ENCODE data around the gene WNT4.

The WNT4 gene

DNA sequence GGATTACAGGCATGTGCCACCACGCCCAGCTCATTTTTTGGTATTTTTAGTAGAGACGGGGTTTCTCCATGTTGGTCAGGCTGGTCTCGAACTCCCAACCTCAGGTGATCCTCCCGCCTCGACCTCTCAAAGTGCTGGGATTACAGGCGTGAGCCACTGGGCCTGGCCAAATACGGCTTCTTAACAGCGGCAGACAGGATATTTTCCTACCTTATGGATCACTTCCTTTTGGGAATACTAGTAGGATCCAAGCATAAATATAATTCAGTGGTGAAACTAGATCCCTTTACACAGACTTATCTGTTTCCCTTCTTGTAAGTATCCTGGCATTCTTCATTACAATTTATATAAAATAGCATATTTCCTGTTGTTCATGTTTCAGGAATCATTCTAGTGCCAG lies 40.9 kb downstream of the WNT4 start:
- TF ChIP-seq EZH2 (IDR thresholded peaks at IDR 0.05; ENCODE audit: borderline replicate concordance, low read depth, low read length, severe bottlenecking), result no peak
- TF ChIP-seq, protein P1, sequence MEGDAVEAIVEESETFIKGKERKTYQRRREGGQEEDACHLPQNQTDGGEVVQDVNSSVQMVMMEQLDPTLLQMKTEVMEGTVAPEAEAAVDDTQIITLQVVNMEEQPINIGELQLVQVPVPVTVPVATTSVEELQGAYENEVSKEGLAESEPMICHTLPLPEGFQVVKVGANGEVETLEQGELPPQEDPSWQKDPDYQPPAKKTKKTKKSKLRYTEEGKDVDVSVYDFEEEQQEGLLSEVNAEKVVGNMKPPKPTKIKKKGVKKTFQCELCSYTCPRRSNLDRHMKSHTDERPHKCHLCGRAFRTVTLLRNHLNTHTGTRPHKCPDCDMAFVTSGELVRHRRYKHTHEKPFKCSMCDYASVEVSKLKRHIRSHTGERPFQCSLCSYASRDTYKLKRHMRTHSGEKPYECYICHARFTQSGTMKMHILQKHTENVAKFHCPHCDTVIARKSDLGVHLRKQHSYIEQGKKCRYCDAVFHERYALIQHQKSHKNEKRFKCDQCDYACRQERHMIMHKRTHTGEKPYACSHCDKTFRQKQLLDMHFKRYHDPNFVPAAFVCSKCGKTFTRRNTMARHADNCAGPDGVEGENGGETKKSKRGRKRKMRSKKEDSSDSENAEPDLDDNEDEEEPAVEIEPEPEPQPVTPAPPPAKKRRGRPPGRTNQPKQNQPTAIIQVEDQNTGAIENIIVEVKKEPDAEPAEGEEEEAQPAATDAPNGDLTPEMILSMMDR (IDR thresholded peaks at IDR 0.05; ENCODE audit: borderline replicate concordance, extremely low read depth, low read length, poor library complexity, severe bottlenecking), result no peak
- ATAC-seq (ENCODE audit: insufficient read depth, low read depth) (no peak), DNase-seq (no peak)
- Histone ChIP-seq H3K27ac (ENCODE audit: low read length) (no peak overlapping the region), H3K4me3 (ENCODE audit: low read depth in 1 of 2, low read length in 2 of 2) (no peak overlapping the region), H3K36me3 (ENCODE audit: insufficient read depth, low read length) (peaks cover 56% of the 10 kb centered on the region), H3K79me2 (ENCODE audit: insufficient read depth, low read length) (peaks cover 26% of the 10 kb centered on the region; the same call in 1 of the 2 replicates), H4K20me1 (ENCODE audit: insufficient read depth, low read length) (peaks cover 40% of the 10 kb centered on the region), H3K27me3 (ENCODE audit: insufficient read depth, low read length, poor library complexity) (no peaks in the 10 kb centered on the region), H3K4me2 (ENCODE audit: insufficient read depth, low read length) (no peak overlapping the region), H2AFZ (ENCODE audit: low read depth, low read length) (no peak overlapping the region), H3K4me1 (ENCODE audit: insufficient read depth, low read length) (peaks cover 22% of the 10 kb centered on the region; the same call in 1 of the 2 replicates), H3K9ac (ENCODE audit: low read depth, low read length) (no peak overlapping the region), H3K9me3 (ENCODE audit: insufficient read depth, low read length, severe bottlenecking) (no peaks in the 10 kb centered on the region)

DNA sequence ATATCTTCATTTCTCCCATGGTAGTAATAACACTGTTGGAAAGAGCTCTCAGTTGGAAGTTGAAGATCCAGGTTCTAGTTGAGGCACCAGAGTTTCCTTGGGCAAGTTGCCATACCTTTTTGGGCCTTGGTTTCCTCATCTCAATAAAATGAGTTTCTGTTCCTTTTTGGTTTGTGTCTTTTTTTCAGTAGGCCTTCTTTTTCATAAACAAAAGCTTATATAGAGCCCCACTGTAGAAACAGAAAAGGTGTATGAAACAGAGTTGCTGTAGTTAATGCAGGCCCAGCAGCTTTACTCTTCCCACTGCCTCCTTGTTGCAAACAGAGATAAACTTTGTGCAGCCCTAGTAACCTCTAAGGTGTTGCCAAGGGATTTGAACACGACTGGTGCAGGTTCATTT lies 41.7 kb downstream of the WNT4 start:
- TF ChIP-seq EZH2 (IDR thresholded peaks at IDR 0.05; ENCODE audit: borderline replicate concordance, low read depth, low read length, severe bottlenecking), result no peak
- TF ChIP-seq, protein P1 (IDR thresholded peaks at IDR 0.05; ENCODE audit: borderline replicate concordance, extremely low read depth, low read length, poor library complexity, severe bottlenecking), result no peak
- DNase-seq (no peak), ATAC-seq (ENCODE audit: insufficient read depth, low read depth) (no peak)
- H3K79me2 ChIP-seq (ENCODE audit: insufficient read depth, low read length), result peaks cover 20% of the 10 kb centered on the region; the same call in 1 of the 2 replicates
- no peak overlapping the region for H3K4me2 ChIP-seq (ENCODE audit: insufficient read depth, low read length)
- no peak overlapping the region for H2AFZ ChIP-seq (ENCODE audit: low read depth, low read length)
- no peak overlapping the region for H3K27ac ChIP-seq (ENCODE audit: low read length)
- no peaks in the 10 kb centered on the region for H3K27me3 ChIP-seq (ENCODE audit: insufficient read depth, low read length, poor library complexity)
- H3K4me1 ChIP-seq (ENCODE audit: insufficient read depth, low read length), result peaks cover 22% of the 10 kb centered on the region; the same call in 1 of the 2 replicates
- peaks cover 39% of the 10 kb centered on the region for H4K20me1 ChIP-seq (ENCODE audit: insufficient read depth, low read length)
- no peak overlapping the region for H3K4me3 ChIP-seq (ENCODE audit: low read depth in 1 of 2, low read length in 2 of 2)
- H3K9ac ChIP-seq (ENCODE audit: low read depth, low read length), result no peak overlapping the region
- H3K36me3 ChIP-seq (ENCODE audit: insufficient read depth, low read length), result peaks cover 57% of the 10 kb centered on the region
- no peaks in the 10 kb centered on the region for H3K9me3 ChIP-seq (ENCODE audit: insufficient read depth, low read length, severe bottlenecking)

DNA sequence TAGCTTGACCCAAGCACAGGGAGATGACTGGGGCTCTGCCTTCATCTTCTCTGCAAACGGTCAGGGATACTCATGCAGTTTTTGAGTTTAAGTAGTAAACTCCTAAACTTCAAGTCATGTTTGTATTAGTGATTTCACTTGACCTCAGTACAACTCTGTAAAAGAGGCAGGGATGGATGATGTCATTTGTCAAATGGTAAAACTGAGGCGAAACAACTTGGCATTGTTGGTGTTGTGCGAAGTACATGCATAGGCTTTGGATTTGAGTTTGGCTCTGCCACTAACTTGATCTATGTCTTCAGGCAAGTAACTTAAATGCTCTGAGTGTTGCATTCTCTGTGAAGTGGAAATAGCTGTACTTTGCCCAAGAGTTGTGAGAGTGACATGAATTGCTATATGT lies 42.7 kb downstream of the WNT4 start:
- Histone ChIP-seq H3K4me1 (ENCODE audit: insufficient read depth, low read length) (peaks cover 20% of the 10 kb centered on the region; the same call in 1 of the 2 replicates), H3K9me3 (ENCODE audit: insufficient read depth, low read length, severe bottlenecking) (no peaks in the 10 kb centered on the region), H3K4me2 (ENCODE audit: insufficient read depth, low read length) (no peak overlapping the region), H3K36me3 (ENCODE audit: insufficient read depth, low read length) (peaks cover 58% of the 10 kb centered on the region), H3K27me3 (ENCODE audit: insufficient read depth, low read length, poor library complexity) (no peaks in the 10 kb centered on the region), H3K79me2 (ENCODE audit: insufficient read depth, low read length) (peaks cover 15% of the 10 kb centered on the region; the same call in 1 of the 2 replicates), H4K20me1 (ENCODE audit: insufficient read depth, low read length) (peaks cover 34% of the 10 kb centered on the region), H3K9ac (ENCODE audit: low read depth, low read length) (no peak overlapping the region), H3K4me3 (ENCODE audit: low read depth in 1 of 2, low read length in 2 of 2) (no peak overlapping the region), H3K27ac (ENCODE audit: low read length) (no peak overlapping the region), H2AFZ (ENCODE audit: low read depth, low read length) (no peak overlapping the region)
- TF ChIP-seq, protein P1 (IDR thresholded peaks at IDR 0.05; ENCODE audit: borderline replicate concordance, extremely low read depth, low read length, poor library complexity, severe bottlenecking), result no peak
- TF ChIP-seq EZH2 (IDR thresholded peaks at IDR 0.05; ENCODE audit: borderline replicate concordance, low read depth, low read length, severe bottlenecking), result no peak
- no peak for ATAC-seq (ENCODE audit: insufficient read depth, low read depth)
- DNase-seq, result no peak

Data from DND-41 (cell line).